ENCODE measurements around the gene SHLD3. TPM values are rescaled to one million over a fixed set of nuclear protein-coding genes. Genes with fewer than 3 reads are reported as not detected.
"Not testable (repeated sequence)": the region's sequence is repeated elsewhere in the genome, so short reads cannot be mapped to it uniquely, and the experiment has no call there.

The SHLD3 gene
- total RNA-seq, 1 experiment from 2014 or later, result 5.9 TPM

DNA sequence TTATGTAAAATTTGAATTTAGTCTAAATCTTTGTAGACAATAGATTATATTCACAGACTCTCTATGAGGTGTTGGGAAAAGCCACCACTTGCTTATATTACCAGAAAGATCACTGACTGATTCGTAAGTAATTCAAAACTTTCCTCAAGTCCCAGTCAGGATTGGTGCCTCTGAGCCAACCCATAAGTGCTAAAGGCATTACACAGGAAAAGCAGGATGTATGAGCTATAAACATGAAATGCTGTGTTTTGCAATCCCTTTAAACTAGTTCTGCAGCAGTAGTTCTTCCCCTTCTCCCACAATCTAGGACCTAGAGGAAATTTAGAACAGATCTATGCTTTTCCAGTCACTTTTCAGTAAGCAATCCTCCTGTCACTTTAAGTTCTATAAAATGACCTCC is 48.0 kb downstream of the SHLD3 start:
- DNase-seq (ENCODE audit: low spot score), result no peak
- in situ Hi-C loops (cut with HindIII; ENCODE audit: low sequenced_read_pairs), result no loop called here

DNA sequence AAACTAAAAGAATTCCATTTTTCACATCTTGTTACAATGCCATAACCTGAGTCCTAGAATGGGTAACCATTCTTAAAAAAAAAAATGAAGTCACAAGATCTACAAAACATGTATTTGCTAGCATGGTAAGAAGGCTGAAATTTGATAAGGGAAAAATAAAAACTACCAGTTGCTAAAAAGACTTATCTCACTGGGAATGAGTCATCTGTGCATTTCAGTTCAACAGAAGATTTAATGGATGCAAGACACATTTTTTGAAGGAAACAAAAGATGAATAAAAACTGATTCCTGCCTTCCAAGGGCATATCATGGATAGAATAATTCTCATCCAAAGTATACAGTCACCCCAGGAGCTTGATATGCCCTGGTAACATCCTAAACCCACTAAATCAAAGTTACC is 49.9 kb downstream of the SHLD3 start:
- in situ Hi-C loops (cut with HindIII; ENCODE audit: low sequenced_read_pairs), result no loop called here
- no peak for DNase-seq (ENCODE audit: low spot score)

DNA sequence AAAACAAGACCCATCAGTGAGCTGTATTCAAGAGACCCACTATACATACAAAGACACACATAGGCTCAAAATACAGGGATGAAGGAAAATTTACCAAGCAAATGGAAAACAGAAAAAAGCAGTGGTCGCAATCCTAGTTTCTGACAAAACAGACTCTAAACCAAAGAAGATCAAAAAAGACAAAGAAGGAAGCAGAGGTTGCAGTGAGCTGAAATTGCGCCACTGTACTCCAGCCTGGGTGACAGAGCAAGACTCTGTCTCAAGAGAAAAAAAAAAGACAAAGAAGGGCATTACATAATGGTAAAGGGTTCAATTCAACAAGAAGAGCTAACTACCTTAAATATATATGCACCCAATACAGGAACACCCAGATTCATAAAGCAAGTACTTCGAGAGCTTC is 51.2 kb downstream of the SHLD3 start:
- in situ Hi-C loops (cut with HindIII; ENCODE audit: low sequenced_read_pairs); DNase-seq (ENCODE audit: low spot score): not testable (repeated sequence)

Other genes with a start within 250 kb of the SHLD3 start
- 15.7 and 20.2 TPM in 2 replicates for gene ADAMTS6, start 143.1 kb upstream of the SHLD3 start, total RNA-seq (2014; rRNA removed; shearing (Covaris generic))
- gene CENPK, start 61.9 kb upstream of the SHLD3 start, total RNA-seq (2014; rRNA removed; shearing (Covaris generic)), result 36.4 and 65.1 TPM in 2 replicates
- 47.1 and 67.0 TPM in 2 replicates for gene PPWD1, start 61.7 kb upstream of the SHLD3 start, total RNA-seq (2014; rRNA removed; shearing (Covaris generic))
- 9.4 and 16.0 TPM in 2 replicates for gene TRIM23, start 694 bp upstream of the SHLD3 start, total RNA-seq (2014; rRNA removed; shearing (Covaris generic))
- gene TRAPPC13, start within 50 bp of the SHLD3 start, total RNA-seq (2014; rRNA removed; shearing (Covaris generic)), result 29.1 and 37.7 TPM in 2 replicates
- 14.0 and 18.7 TPM in 2 replicates for gene SGTB, start 97.1 kb downstream of the SHLD3 start, total RNA-seq (2014; rRNA removed; shearing (Covaris generic))
- 53.6 and 81.4 TPM in 2 replicates for gene NLN, start 97.2 kb downstream of the SHLD3 start, total RNA-seq (2014; rRNA removed; shearing (Covaris generic))

All from G401 (cell line).